ENCODE results near the gene AGPAT3.
"Not testable (repeated sequence)": the region's sequence is repeated elsewhere in the genome, so short reads cannot be mapped to it uniquely, and the experiment has no call there.

The AGPAT3 gene

GRCh38 chr21:43834146-43834905, 30.7 kb upstream of the AGPAT3 start:
- H3K27me3 ChIP-seq (ENCODE audit: control insufficient read depth in 1 of 2, insufficient read depth in 2 of 2, low read length in 2 of 2): peaks cover 4 to 9% of the 10 kb centered on the region in 2 donors
- H3K9me3 ChIP-seq (ENCODE audit: control insufficient read depth in 1 of 2, low read length in 2 of 2): no peaks in the 10 kb centered on the region
- no peaks in the 10 kb centered on the region for H3K36me3 ChIP-seq (ENCODE audit: control insufficient read depth in 1 of 2, insufficient read depth in 2 of 2, low read length in 2 of 2)
- peaks cover 0 to 4% of the 10 kb centered on the region in 2 donors for H3K4me1 ChIP-seq (ENCODE audit: control insufficient read depth in 1 of 2, insufficient read depth in 2 of 2, low read length in 2 of 2)
- H3K4me3 ChIP-seq (ENCODE audit: low read depth in 1 of 2, low read length in 2 of 2): no peak overlapping the region
- no peak overlapping the region for H3K27ac ChIP-seq (ENCODE audit: low read depth, low read length)
- no peak overlapping the region for H3K9ac ChIP-seq (ENCODE audit: low read depth in 1 of 2, low read length in 2 of 2)

GRCh38 chr21:43835050-43835449, 30.0 kb upstream of the AGPAT3 start:
- Histone ChIP-seq H3K9me3 (ENCODE audit: control insufficient read depth in 1 of 2, low read length in 2 of 2) (no peaks in the 10 kb centered on the region), H3K27me3 (ENCODE audit: control insufficient read depth in 1 of 2, insufficient read depth in 2 of 2, low read length in 2 of 2) (peaks cover 4 to 6% of the 10 kb centered on the region in 2 donors), H3K27ac (ENCODE audit: low read depth, low read length) (no peak overlapping the region), H3K9ac (ENCODE audit: low read depth in 1 of 2, low read length in 2 of 2) (no peak overlapping the region), H3K36me3 (ENCODE audit: control insufficient read depth in 1 of 2, insufficient read depth in 2 of 2, low read length in 2 of 2) (no peaks in the 10 kb centered on the region), H3K4me3 (ENCODE audit: low read depth in 1 of 2, low read length in 2 of 2) (no peak overlapping the region), H3K4me1 (ENCODE audit: control insufficient read depth in 1 of 2, insufficient read depth in 2 of 2, low read length in 2 of 2) (peaks cover 0 to 4% of the 10 kb centered on the region in 2 donors)

- Histone ChIP-seq H3K36me3 (ENCODE audit: control insufficient read depth in 1 of 2, insufficient read depth in 2 of 2, low read length in 2 of 2) (no peaks in the 10 kb centered on the region), H3K27me3 (ENCODE audit: control insufficient read depth in 1 of 2, insufficient read depth in 2 of 2, low read length in 2 of 2) (peaks cover 4 to 6% of the 10 kb centered on the region in 2 donors), H3K9ac (ENCODE audit: low read depth in 1 of 2, low read length in 2 of 2) (no peak overlapping the region), H3K9me3 (ENCODE audit: control insufficient read depth in 1 of 2, low read length in 2 of 2) (no peaks in the 10 kb centered on the region), H3K4me1 (ENCODE audit: control insufficient read depth in 1 of 2, insufficient read depth in 2 of 2, low read length in 2 of 2) (peaks cover 0 to 4% of the 10 kb centered on the region in 2 donors), H3K27ac (ENCODE audit: low read depth, low read length) (no peak overlapping the region), H3K4me3 (ENCODE audit: low read depth in 1 of 2, low read length in 2 of 2) (no peak overlapping the region)
These were observed 29.2 kb upstream of the AGPAT3 start for GRCh38 chr21:43835861-43836260.

GRCh38 chr21:43836616-43837015, 28.4 kb upstream of the AGPAT3 start:
- Histone ChIP-seq H3K4me3 (ENCODE audit: low read depth in 1 of 2, low read length in 2 of 2) (no peak overlapping the region), H3K4me1 (ENCODE audit: control insufficient read depth in 1 of 2, insufficient read depth in 2 of 2, low read length in 2 of 2) (peaks cover 0 to 1% of the 10 kb centered on the region in 2 donors), H3K27ac (ENCODE audit: low read depth, low read length) (no peak overlapping the region), H3K27me3 (ENCODE audit: control insufficient read depth in 1 of 2, insufficient read depth in 2 of 2, low read length in 2 of 2) (peaks cover 4 to 6% of the 10 kb centered on the region in 2 donors), H3K9me3 (ENCODE audit: control insufficient read depth in 1 of 2, low read length in 2 of 2) (no peaks in the 10 kb centered on the region), H3K9ac (ENCODE audit: low read depth in 1 of 2, low read length in 2 of 2) (no peak overlapping the region), H3K36me3 (ENCODE audit: control insufficient read depth in 1 of 2, insufficient read depth in 2 of 2, low read length in 2 of 2) (no peaks in the 10 kb centered on the region)

GRCh38 chr21:43840259-43840658, 24.8 kb upstream of the AGPAT3 start:
- Histone ChIP-seq H3K27me3 (ENCODE audit: control insufficient read depth in 1 of 2, insufficient read depth in 2 of 2, low read length in 2 of 2) (peaks cover 0 to 2% of the 10 kb centered on the region in 2 donors), H3K9ac (ENCODE audit: low read depth in 1 of 2, low read length in 2 of 2) (no peak overlapping the region), H3K27ac (ENCODE audit: low read depth, low read length) (no peak overlapping the region), H3K9me3 (ENCODE audit: control insufficient read depth in 1 of 2, low read length in 2 of 2) (no peaks in the 10 kb centered on the region), H3K4me3 (ENCODE audit: low read depth in 1 of 2, low read length in 2 of 2) (no peak overlapping the region), H3K4me1 (ENCODE audit: control insufficient read depth in 1 of 2, insufficient read depth in 2 of 2, low read length in 2 of 2) (no peaks in the 10 kb centered on the region), H3K36me3 (ENCODE audit: control insufficient read depth in 1 of 2, insufficient read depth in 2 of 2, low read length in 2 of 2) (no peaks in the 10 kb centered on the region)

- Histone ChIP-seq H3K36me3 (ENCODE audit: control insufficient read depth in 1 of 2, insufficient read depth in 2 of 2, low read length in 2 of 2) (no peaks in the 10 kb centered on the region), H3K27me3 (ENCODE audit: control insufficient read depth in 1 of 2, insufficient read depth in 2 of 2, low read length in 2 of 2) (peaks cover 0 to 2% of the 10 kb centered on the region in 2 donors), H3K9me3 (ENCODE audit: control insufficient read depth in 1 of 2, low read length in 2 of 2) (no peaks in the 10 kb centered on the region), H3K4me1 (ENCODE audit: control insufficient read depth in 1 of 2, insufficient read depth in 2 of 2, low read length in 2 of 2) (no peaks in the 10 kb centered on the region), H3K4me3 (ENCODE audit: low read depth in 1 of 2, low read length in 2 of 2) (no peak overlapping the region), H3K27ac (ENCODE audit: low read depth, low read length) (no peak overlapping the region), H3K9ac (ENCODE audit: low read depth in 1 of 2, low read length in 2 of 2) (no peak overlapping the region)
These were observed 22.3 kb upstream of the AGPAT3 start for GRCh38 chr21:43842742-43843141.

- H3K27ac ChIP-seq (ENCODE audit: low read depth, low read length); H3K9me3 ChIP-seq (ENCODE audit: control insufficient read depth in 1 of 2, low read length in 2 of 2); H3K27me3 ChIP-seq (ENCODE audit: control insufficient read depth in 1 of 2, insufficient read depth in 2 of 2, low read length in 2 of 2); H3K9ac ChIP-seq (ENCODE audit: low read depth in 1 of 2, low read length in 2 of 2); H3K36me3 ChIP-seq (ENCODE audit: control insufficient read depth in 1 of 2, insufficient read depth in 2 of 2, low read length in 2 of 2); H3K4me3 ChIP-seq (ENCODE audit: low read depth in 1 of 2, low read length in 2 of 2); H3K4me1 ChIP-seq (ENCODE audit: control insufficient read depth in 1 of 2, insufficient read depth in 2 of 2, low read length in 2 of 2): not testable (repeated sequence)
These were observed 20.1 kb upstream of the AGPAT3 start for GRCh38 chr21:43844906-43845305.

GRCh38 chr21:43845386-43845785, 19.6 kb upstream of the AGPAT3 start:
- no peaks in the 10 kb centered on the region for H3K27me3 ChIP-seq (ENCODE audit: control insufficient read depth in 1 of 2, insufficient read depth in 2 of 2, low read length in 2 of 2)
- no peak overlapping the region for H3K27ac ChIP-seq (ENCODE audit: low read depth, low read length)
- H3K9me3 ChIP-seq (ENCODE audit: control insufficient read depth in 1 of 2, low read length in 2 of 2): no peaks in the 10 kb centered on the region
- no peaks in the 10 kb centered on the region for H3K36me3 ChIP-seq (ENCODE audit: control insufficient read depth in 1 of 2, insufficient read depth in 2 of 2, low read length in 2 of 2)
- H3K9ac ChIP-seq (ENCODE audit: low read depth in 1 of 2, low read length in 2 of 2): no peak overlapping the region
- no peak overlapping the region for H3K4me3 ChIP-seq (ENCODE audit: low read depth in 1 of 2, low read length in 2 of 2)
- H3K4me1 ChIP-seq (ENCODE audit: control insufficient read depth in 1 of 2, insufficient read depth in 2 of 2, low read length in 2 of 2): no peaks in the 10 kb centered on the region

GRCh38 chr21:43846430-43846829, 18.6 kb upstream of the AGPAT3 start:
- H3K4me1 ChIP-seq (ENCODE audit: control insufficient read depth in 1 of 2, insufficient read depth in 2 of 2, low read length in 2 of 2): no peaks in the 10 kb centered on the region
- H3K9me3 ChIP-seq (ENCODE audit: control insufficient read depth in 1 of 2, low read length in 2 of 2): no peaks in the 10 kb centered on the region
- H3K36me3 ChIP-seq (ENCODE audit: control insufficient read depth in 1 of 2, insufficient read depth in 2 of 2, low read length in 2 of 2): no peaks in the 10 kb centered on the region
- no peak overlapping the region for H3K4me3 ChIP-seq (ENCODE audit: low read depth in 1 of 2, low read length in 2 of 2)
- H3K27me3 ChIP-seq (ENCODE audit: control insufficient read depth in 1 of 2, insufficient read depth in 2 of 2, low read length in 2 of 2): no peaks in the 10 kb centered on the region
- no peak overlapping the region for H3K9ac ChIP-seq (ENCODE audit: low read depth in 1 of 2, low read length in 2 of 2)
- no peak overlapping the region for H3K27ac ChIP-seq (ENCODE audit: low read depth, low read length)

- Histone ChIP-seq H3K4me3 (ENCODE audit: low read depth in 1 of 2, low read length in 2 of 2) (no peak overlapping the region), H3K4me1 (ENCODE audit: control insufficient read depth in 1 of 2, insufficient read depth in 2 of 2, low read length in 2 of 2) (no peaks in the 10 kb centered on the region), H3K27ac (ENCODE audit: low read depth, low read length) (no peak overlapping the region), H3K36me3 (ENCODE audit: control insufficient read depth in 1 of 2, insufficient read depth in 2 of 2, low read length in 2 of 2) (no peaks in the 10 kb centered on the region), H3K27me3 (ENCODE audit: control insufficient read depth in 1 of 2, insufficient read depth in 2 of 2, low read length in 2 of 2) (no peaks in the 10 kb centered on the region), H3K9me3 (ENCODE audit: control insufficient read depth in 1 of 2, low read length in 2 of 2) (no peaks in the 10 kb centered on the region), H3K9ac (ENCODE audit: low read depth in 1 of 2, low read length in 2 of 2) (no peak overlapping the region)
These were observed 17.7 kb upstream of the AGPAT3 start for GRCh38 chr21:43847301-43847700.
